Measurements from ENCODE around the gene APOBEC3B.
"Not testable (repeated sequence)": the region's sequence is repeated elsewhere in the genome, so short reads cannot be mapped to it uniquely, and the experiment has no call there.

APOBEC3B gene

DNA sequence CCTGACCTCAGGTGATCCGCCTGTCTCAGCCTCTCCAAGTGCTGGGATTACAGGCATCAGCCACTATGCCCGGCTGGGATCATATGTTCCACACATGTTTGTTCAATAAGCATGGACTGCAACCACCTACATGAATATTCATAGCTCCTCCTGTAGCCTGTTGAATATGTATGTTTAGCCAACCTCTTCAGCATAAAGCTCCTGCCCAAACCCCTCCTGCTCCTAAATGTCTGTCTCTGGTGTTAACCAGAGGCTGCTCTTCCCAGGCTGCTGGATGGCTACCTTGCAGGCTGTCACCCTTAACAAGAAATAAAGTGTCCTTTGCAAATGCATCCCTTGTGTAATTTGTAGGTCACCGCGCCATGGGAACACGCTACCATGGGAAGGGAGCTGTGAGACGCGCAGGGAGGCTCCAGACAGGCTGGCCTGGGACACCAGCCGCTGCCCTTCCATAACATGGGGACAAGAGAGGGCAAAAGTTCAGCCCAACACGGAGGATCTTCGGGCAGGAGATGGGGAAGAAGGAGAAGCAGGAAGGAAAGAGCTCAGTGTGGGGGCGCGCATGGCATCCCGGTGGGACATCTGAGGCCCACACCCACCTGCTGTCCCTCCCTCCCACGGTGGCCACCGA is 38.0 kb downstream of the APOBEC3B start:
- peak overlapping the region in 4 of 7 experiments; percentile 36 to 51 (median 40) for H3K4me3 ChIP-seq
- peak overlapping the region in 17 of 21 experiments; percentile 42 to 96 (median 60) for H3K27ac ChIP-seq

GRCh38 chr22:39021552-39022250 is 39.6 kb downstream of the APOBEC3B start:
- Histone ChIP-seq H3K27ac (peak overlapping the region in 20 of 21 experiments; percentile 58 to 96 (median 82)), H3K4me3 (peak overlapping the region; percentile 31 to 51 (median 41))

GRCh38 chr22:39024519-39025308 is 42.6 kb downstream of the APOBEC3B start:
- H3K27ac ChIP-seq = peak overlapping the region in 2 of 21 experiments; percentile 44 to 55

DNA sequence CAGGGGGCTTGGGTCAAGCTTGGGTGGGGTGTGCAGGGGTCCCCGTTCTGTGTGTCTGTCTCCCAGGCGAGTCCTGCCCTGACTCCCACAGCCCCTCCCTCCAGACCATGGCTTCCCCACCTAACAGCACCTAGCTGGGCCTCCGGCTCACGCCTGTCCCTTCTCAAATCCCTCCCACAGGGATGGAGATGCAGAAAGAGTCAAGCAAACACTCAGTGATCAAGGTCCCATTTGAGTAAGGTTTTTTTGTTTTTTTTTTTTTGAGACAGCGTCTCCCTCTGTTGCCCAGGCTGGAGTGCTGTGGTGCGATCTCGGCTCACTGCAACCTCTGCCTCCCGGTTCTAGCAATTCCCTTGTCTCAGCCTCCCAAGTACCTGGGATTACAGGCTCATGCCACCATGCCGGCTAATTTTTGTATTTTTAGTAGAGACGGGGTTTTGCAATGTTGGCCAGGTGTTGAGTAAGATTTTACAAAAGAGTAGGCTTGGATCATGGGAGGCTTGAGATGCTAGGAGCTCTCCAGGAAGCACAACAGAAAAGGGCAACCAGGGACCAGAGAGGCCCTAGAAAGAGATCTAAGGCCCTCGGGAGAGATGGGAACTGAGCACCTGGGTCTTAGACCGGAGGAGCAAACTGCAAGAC is 44.5 kb downstream of the APOBEC3B start:
- H3K27ac ChIP-seq = no peak overlapping the region
- no peak overlapping the region for H3K4me3 ChIP-seq

More at GRCh38 chr22:39024519-39025308, 42.6 kb downstream of the APOBEC3B start:
- no peak overlapping the region for H3K4me3 ChIP-seq

DNA sequence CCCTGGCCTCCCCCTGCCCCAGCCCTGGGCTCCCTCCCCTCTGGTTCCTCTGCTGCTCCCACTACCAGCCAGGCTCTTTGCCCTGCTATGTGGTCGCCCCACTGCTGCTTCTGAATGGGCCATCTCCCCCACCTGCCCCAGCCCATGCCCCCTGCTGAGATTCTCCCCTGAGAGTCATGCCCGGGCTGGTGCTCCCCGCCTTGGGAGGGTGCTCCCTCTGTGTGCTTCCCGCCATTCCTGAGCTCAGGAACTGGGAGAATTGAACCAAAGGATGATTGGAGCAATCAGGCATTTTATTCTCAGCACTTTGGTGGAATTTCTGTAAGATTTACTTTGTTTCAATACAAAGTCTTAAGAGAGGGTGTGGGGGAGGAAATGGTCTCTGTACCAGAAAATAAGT is 45.6 kb downstream of the APOBEC3B start:
- Histone ChIP-seq H3K27ac (no peak overlapping the region), H3K4me3 (no peak overlapping the region)

GRCh38 chr22:39028281-39028680 is 46.1 kb downstream of the APOBEC3B start:
- Histone ChIP-seq H3K4me3 (no peak overlapping the region), H3K27ac (no peak overlapping the region)

DNA sequence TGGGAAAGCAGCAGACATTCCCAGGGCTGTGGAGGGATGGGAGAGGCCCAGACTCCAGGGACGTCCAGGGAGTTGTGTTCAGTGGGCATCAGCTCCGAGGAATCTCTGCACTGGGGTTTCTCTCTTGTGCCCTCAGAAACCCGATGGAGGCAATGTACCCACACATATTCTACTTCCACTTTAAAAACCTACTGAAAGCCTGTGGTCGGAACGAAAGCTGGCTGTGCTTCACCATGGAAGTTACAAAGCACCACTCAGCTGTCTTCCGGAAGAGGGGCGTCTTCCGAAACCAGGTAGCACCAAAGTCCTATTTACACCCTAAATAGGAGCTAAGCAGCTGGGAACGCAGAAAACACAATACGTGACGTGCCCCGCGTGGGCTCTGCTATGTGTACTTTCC is 47.1 kb downstream of the APOBEC3B start:
- Histone ChIP-seq H3K27ac (no peak overlapping the region), H3K4me3 (no peak overlapping the region)

DNA sequence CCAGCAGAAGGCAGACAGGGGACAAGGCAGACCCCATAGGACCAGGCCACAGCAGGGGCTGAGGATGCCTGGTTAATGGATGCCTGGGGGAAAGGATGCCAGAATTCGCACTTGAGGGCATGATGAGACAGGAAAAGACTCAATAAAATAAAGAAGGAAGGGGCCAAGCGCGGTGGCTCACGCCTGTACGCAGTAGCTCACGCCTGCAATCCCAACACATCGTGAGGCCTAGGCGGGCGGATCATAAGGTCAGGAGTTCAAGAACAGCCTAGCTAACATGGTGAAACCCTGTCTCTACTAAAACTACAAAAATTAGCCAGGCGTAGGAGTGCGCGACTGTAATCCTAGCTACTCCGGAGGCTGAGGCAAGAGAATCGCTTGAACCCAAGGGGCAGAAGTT is 48.6 kb downstream of the APOBEC3B start:
- H3K27ac ChIP-seq = no peak overlapping the region
- H3K4me3 ChIP-seq = no peak overlapping the region

GRCh38 chr22:39031434-39032295 is 49.5 kb downstream of the APOBEC3B start:
- not testable (repeated sequence) for H3K4me3 ChIP-seq, H3K27ac ChIP-seq

DNA sequence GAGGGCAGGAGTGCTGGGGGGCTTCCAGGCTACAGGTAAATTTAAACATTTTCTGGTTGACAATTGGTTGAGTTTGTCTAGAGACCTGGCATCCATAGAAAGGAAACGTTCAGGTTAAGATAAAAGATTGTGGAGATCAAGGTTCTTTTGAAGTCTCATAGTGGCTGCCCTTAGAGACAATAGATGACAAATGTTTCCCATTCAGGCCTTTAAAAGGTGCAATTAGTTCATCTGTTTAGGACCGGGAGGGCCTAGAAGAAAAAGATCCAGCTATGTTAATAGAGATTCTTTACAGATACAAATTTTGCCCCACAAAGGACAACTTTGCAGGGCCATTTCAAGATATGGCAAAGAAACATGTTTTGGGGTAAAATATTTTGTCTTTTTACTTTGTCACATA is 54.9 kb downstream of the APOBEC3B start:
- peak overlapping the region in 1 of 21 experiments; percentile 36 for H3K27ac ChIP-seq
- not testable (repeated sequence) for H3K4me3 ChIP-seq

- peak overlapping the region in 13 of 21 experiments; percentile 44 to 96 (median 87) for H3K27ac ChIP-seq
- peak overlapping the region in 2 of 7 experiments; percentile 59 to 67 for H3K4me3 ChIP-seq
These were observed 57.4 kb downstream of the APOBEC3B start for GRCh38 chr22:39039306-39040126.

GRCh38 chr22:39040155-39040537 is 58.0 kb downstream of the APOBEC3B start:
- H3K27ac ChIP-seq = peak overlapping the region in 17 of 21 experiments; percentile 21 to 99 (median 87)
- H3K4me3 ChIP-seq = peak overlapping the region; percentile 46 to 71 (median 59)

DNA sequence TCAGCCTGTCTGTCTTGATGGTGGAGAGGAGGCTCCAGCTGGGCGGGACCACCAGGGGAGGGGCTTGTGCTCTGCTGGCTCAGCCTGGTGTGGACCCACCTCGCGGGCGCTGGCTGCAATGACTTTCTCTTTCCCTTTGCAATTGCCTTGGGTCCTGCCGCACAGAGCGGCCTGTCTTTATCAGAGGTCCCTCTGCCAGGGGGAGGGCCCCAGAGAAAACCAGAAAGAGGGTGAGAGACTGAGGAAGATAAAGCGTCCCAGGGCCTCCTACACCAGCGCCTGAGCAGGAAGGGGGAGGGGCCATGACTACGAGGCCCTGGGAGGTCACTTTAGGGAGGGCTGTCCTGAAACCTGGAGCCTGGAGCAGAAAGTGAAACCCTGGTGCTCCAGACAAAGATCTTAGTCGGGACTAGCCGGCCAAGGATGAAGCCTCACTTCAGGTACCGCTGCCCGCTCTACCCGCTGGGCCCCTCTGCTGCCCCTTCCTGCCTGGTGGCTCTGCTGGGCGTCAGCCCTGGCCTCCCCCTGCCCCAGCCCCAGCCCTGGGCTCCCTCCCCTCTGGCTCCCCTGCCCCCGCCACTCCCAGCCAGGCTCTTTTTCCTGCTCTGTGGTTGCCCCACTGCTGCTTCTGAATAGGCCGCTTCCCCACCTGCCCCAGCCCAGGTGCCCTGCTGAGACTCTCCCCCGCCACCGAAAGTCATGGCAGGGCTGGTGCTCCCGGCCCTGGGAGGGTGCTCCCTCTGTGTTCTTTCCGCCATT is 58.6 kb downstream of the APOBEC3B start, which contains the start of gene APOBEC3F:
TSS of gene APOBEC3F (plus strand) at position 327 of the 759 bp plus-strand sequence. CDS start at position 424, 97 bp downstream.
- peak within 1 kb of the TSS; percentile 66 to 99 (median 87) for H3K27ac ChIP-seq
- H3K4me3 ChIP-seq = peak within 1 kb of the TSS; percentile 46 to 71 (median 59)

DNA sequence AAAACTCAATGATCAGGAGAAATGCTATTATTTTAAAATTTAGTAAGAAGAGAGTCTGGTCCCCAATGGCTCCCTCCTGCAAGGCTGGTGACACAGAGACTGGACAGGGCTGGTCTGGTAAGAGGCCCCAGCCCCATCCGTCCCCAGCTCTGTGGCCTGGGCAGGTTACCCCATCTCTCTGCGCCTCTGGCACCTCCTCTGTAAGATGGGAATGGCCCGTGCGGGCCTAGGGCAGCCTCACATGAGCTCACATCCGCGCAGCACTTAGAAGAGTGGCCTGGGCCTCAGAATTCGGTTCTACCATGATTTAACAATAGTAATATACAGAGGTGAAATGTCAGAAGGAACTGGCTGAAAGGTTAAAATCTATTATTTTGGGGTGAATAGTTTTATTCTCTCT is 59.8 kb downstream of the APOBEC3B start:
- H3K4me3 ChIP-seq = peak overlapping the region in 1 of 7 experiments; percentile 67

More for the DNA sequence above, 59.8 kb downstream of the APOBEC3B start:
- peak overlapping the region in 5 of 21 experiments; percentile 87 to 99 (median 93) for H3K27ac ChIP-seq

All from skin epidermis (tissue), 12 donors.